Osteoblast (primary cell): ENCODE results near the gene EHHADH. TPM values are rescaled to one million over a fixed set of nuclear protein-coding genes. Genes with fewer than 3 reads are reported as not detected.

Source experiments
- DNase-seq: peaks from one replicate; pipeline ENCODE4 v3.0.0; 2011; ENCODE audit warnings: low spot score, mixed read lengths; ENCODE audit not compliant: insufficient read length; ENCODE audit errors: missing footprints
- H2AFZ ChIP-seq: 2 replicates; pipeline ENCODE4 v1.6.0; 2011; ENCODE audit warnings: mild to moderate bottlenecking, low read length
- H3K27ac ChIP-seq: 2 replicates; pipeline ENCODE4 v1.5.1; 2011; ENCODE audit warnings: mild to moderate bottlenecking, low read depth, low read length, moderate library complexity
- H3K27me3 ChIP-seq: 2 replicates; pipeline ENCODE4 v1.6.0; 2012; ENCODE audit warnings: mild to moderate bottlenecking, control low read depth, inconsistent platforms, low read length, moderate library complexity; ENCODE audit not compliant: insufficient read depth
- H3K36me3 ChIP-seq: 2 replicates; pipeline ENCODE4 v1.5.1; 2011; ENCODE audit warnings: mild to moderate bottlenecking, low read length, control low read depth, moderate library complexity; ENCODE audit not compliant: insufficient read depth
- H3K4me1 ChIP-seq: 2 replicates; pipeline ENCODE4 v1.5.1; 2011; ENCODE audit warnings: mild to moderate bottlenecking, low read length, control low read depth, moderate library complexity; ENCODE audit not compliant: insufficient read depth
- H3K4me2 ChIP-seq: 2 replicates; pipeline ENCODE4 v1.6.0; 2011; ENCODE audit warnings: mild to moderate bottlenecking, low read length; ENCODE audit not compliant: insufficient read depth
- H3K4me3 ChIP-seq: fragments of 200-600 bp; sonication (generic); 3 replicates; pipeline ENCODE4 v1.5.1; 2012; ENCODE audit warnings: mild to moderate bottlenecking, low read length, inconsistent platforms; ENCODE audit not compliant: insufficient read depth
- H3K79me2 ChIP-seq: 2 replicates; pipeline ENCODE4 v1.6.0; 2012; ENCODE audit warnings: mild to moderate bottlenecking, low read length, control low read depth, inconsistent platforms; ENCODE audit not compliant: insufficient read depth
- H3K9me3 ChIP-seq: 2 replicates; pipeline ENCODE4 v1.5.1; 2011; ENCODE audit warnings: low read depth, low read length, control low read depth
- H4K20me1 ChIP-seq: 2 replicates; pipeline ENCODE4 v1.6.0; 2012; ENCODE audit warnings: mild to moderate bottlenecking, low read length, control low read depth; ENCODE audit not compliant: insufficient read depth
- total RNA-seq: library from RNA; depleted of rRNA; stranded (reverse); fragments of >200 nt; gene quantifications from 2 replicates; pipeline ENCODE4 v1.2.3, GENCODE V29; 2012
- TF ChIP-seq, protein P1 (sequence below): IDR thresholded peaks from 2 replicates; pipeline ENCODE4 v1.5.1; 2011; ENCODE audit warnings: mild to moderate bottlenecking, low read depth, low read length, moderate library complexity; ENCODE audit errors: extremely low read depth

EHHADH gene
- total RNA-seq, 1 donor, result 4.0 TPM

DNA sequence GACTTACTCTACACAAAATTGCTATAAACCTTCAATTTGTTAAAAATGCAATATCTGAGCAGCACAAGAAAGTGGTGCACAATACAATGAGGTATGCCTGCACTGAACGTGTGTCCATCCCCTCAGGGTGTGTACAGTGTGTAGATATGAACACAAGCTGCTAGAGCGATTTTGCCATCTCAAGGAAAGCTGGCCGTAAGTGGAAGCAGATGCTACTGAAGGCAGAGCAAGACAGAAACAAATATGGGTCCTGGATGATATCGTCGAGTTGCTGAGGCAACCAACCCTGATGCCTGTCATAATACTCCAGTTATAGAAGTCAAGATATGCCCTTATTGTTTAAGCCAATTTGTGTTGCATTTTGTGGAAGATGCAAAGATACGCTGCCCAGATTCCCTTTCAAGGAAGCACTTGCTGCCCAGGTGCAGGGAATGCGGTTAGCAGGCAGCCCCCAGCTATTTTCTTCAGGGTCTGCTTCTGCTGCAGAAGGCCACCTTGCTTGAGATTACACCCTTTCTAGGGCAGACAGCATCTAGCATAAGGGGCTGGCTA is 25.8 kb upstream of the EHHADH start:
- no peak overlapping the region for H3K4me2 ChIP-seq
- TF ChIP-seq, protein P1, sequence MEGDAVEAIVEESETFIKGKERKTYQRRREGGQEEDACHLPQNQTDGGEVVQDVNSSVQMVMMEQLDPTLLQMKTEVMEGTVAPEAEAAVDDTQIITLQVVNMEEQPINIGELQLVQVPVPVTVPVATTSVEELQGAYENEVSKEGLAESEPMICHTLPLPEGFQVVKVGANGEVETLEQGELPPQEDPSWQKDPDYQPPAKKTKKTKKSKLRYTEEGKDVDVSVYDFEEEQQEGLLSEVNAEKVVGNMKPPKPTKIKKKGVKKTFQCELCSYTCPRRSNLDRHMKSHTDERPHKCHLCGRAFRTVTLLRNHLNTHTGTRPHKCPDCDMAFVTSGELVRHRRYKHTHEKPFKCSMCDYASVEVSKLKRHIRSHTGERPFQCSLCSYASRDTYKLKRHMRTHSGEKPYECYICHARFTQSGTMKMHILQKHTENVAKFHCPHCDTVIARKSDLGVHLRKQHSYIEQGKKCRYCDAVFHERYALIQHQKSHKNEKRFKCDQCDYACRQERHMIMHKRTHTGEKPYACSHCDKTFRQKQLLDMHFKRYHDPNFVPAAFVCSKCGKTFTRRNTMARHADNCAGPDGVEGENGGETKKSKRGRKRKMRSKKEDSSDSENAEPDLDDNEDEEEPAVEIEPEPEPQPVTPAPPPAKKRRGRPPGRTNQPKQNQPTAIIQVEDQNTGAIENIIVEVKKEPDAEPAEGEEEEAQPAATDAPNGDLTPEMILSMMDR, result no peak
- no peaks in the 10 kb centered on the region for H3K9me3 ChIP-seq
- no peak overlapping the region for H2AFZ ChIP-seq
- H3K27ac ChIP-seq, result no peak overlapping the region
- no peaks in the 10 kb centered on the region for H4K20me1 ChIP-seq
- no peak overlapping the region for H3K4me3 ChIP-seq
- peaks cover 12% of the 10 kb centered on the region for H3K4me1 ChIP-seq
- no peaks in the 10 kb centered on the region for H3K36me3 ChIP-seq
- no peak for DNase-seq
- H3K79me2 ChIP-seq, result peaks cover 13% of the 10 kb centered on the region
- no peaks in the 10 kb centered on the region for H3K27me3 ChIP-seq

- no peaks in the 10 kb centered on the region for H4K20me1 ChIP-seq
- H2AFZ ChIP-seq, result no peak overlapping the region
- H3K4me1 ChIP-seq, result no peaks in the 10 kb centered on the region
- no peak for DNase-seq
- H3K4me2 ChIP-seq, result no peak overlapping the region
- H3K79me2 ChIP-seq, result no peaks in the 10 kb centered on the region
- no peaks in the 10 kb centered on the region for H3K9me3 ChIP-seq
- no peak overlapping the region for H3K27ac ChIP-seq
- TF ChIP-seq, protein P1, result no peak
- peaks cover 2% of the 10 kb centered on the region for H3K27me3 ChIP-seq
- no peaks in the 10 kb centered on the region for H3K36me3 ChIP-seq
- no peak overlapping the region for H3K4me3 ChIP-seq
These were observed 22.6 kb upstream of the EHHADH start for GRCh38 chr3:185276415-185276814.

GRCh38 chr3:185272033-185272432 is 18.2 kb upstream of the EHHADH start:
- no peak overlapping the region for H3K27ac ChIP-seq
- no peaks in the 10 kb centered on the region for H3K4me1 ChIP-seq
- H3K27me3 ChIP-seq, result peaks cover 8% of the 10 kb centered on the region
- no peak overlapping the region for H3K4me2 ChIP-seq
- no peak overlapping the region for H3K4me3 ChIP-seq
- no peak overlapping the region for H2AFZ ChIP-seq
- no peaks in the 10 kb centered on the region for H3K36me3 ChIP-seq
- H4K20me1 ChIP-seq, result no peaks in the 10 kb centered on the region
- H3K79me2 ChIP-seq, result no peaks in the 10 kb centered on the region
- no peaks in the 10 kb centered on the region for H3K9me3 ChIP-seq
- TF ChIP-seq, protein P1, result no peak
- no peak for DNase-seq

DNA sequence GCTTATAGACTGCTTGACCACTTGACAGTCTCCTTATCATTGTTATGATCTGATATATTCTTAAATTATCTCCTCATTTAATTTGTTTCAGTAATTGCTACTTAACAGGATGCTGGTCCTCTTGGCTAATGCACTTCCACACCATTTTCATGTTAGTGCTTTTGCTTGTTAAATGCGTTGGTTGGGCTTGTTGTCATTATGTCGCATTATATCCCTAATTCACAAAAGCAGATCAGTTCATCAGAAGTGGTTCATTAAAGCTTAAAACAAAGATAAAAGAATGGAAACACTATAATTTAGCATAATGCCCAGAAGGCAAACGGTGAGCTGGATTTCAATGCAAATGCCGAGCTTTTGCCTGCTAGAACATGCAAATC is 17.1 kb upstream of the EHHADH start:
- Histone ChIP-seq H2AFZ (no peak overlapping the region), H3K9me3 (no peaks in the 10 kb centered on the region), H3K36me3 (no peaks in the 10 kb centered on the region), H3K4me3 (no peak overlapping the region), H4K20me1 (no peaks in the 10 kb centered on the region), H3K79me2 (no peaks in the 10 kb centered on the region), H3K4me2 (no peak overlapping the region), H3K4me1 (no peaks in the 10 kb centered on the region), H3K27ac (no peak overlapping the region), H3K27me3 (peaks cover 8% of the 10 kb centered on the region)
- DNase-seq, result no peak
- TF ChIP-seq, protein P1, result no peak
